ENCODE measurements around the gene SBF2.

GRCh38 chr11:10322830-10323792 is 29.1 kb upstream of the SBF2 start:
- TF ChIP-seq CTCF (IDR thresholded peaks at IDR 0.05) (peak; percentile 31 to 70 (median 55)), POLR2A (IDR thresholded peaks at IDR 0.05) (no peak)
